GM12878 (cell line): Measurements from ENCODE around the gene TGFBRAP1.
A peak's percentile ranks its signal among the peaks of the same experiment; 100 is the strongest.

Source experiments
- ASH2L ChIP-seq: fragments of 300-600, 200-600 bp; sonication (generic); IDR thresholded peaks from 2 replicates; pipeline ENCODE4 v1.6.1; 2017; ENCODE audit warnings: low read depth, mild to moderate bottlenecking, borderline replicate concordance
- CREB1 ChIP-seq: IDR thresholded peaks from 2 replicates; pipeline ENCODE4 v1.6.1; 2012; ENCODE audit warnings: low read depth, mild to moderate bottlenecking, inconsistent platforms
- EZH2 ChIP-seq: IDR thresholded peaks from 2 replicates; pipeline ENCODE4 v1.6.1; 2012; ENCODE audit warnings: low read depth, mild to moderate bottlenecking, control low read depth, inconsistent platforms, low read length, borderline replicate concordance; ENCODE audit not compliant: control insufficient read depth
- HDGF ChIP-seq: fragments of 450-650 bp; IDR thresholded peaks from 2 replicates; pipeline ENCODE4 v1.6.1; 2016; ENCODE audit warnings: antibody characterized with exemption
- MEF2A ChIP-seq: IDR thresholded peaks from 2 replicates; pipeline ENCODE4 v1.6.1; 2011; ENCODE audit warnings: low read depth, mild to moderate bottlenecking, low read length, moderate library complexity; ENCODE audit not compliant: insufficient read depth
- POLR2AphosphoS5 ChIP-seq: IDR thresholded peaks from 2 replicates; pipeline ENCODE4 v1.6.1; 2011; ENCODE audit warnings: mild to moderate bottlenecking, low read length, inconsistent platforms
- RAD21 ChIP-seq: IDR thresholded peaks from 2 replicates; pipeline ENCODE4 v1.6.1; 2011; ENCODE audit warnings: mild to moderate bottlenecking, low read depth, low read length, moderate library complexity; ENCODE audit not compliant: insufficient read depth
- SMARCA5 ChIP-seq: fragments of 450-650 bp; IDR thresholded peaks from 2 replicates; pipeline ENCODE4 v1.6.1; 2017; ENCODE audit warnings: mild to moderate bottlenecking
- SREBF1 ChIP-seq: IDR thresholded peaks from 2 replicates; pipeline ENCODE4 v1.6.1; 2012; ENCODE audit warnings: mild to moderate bottlenecking, low read length
- TF ChIP-seq, protein P1 (sequence below), 3 experiments: IDR thresholded peaks in 2 of 3; conservative IDR thresholded peaks in 1 of 3; 2 replicates each; pipeline ENCODE4 v1.5.1; 2011; ENCODE audit warnings: low read depth in 3 of 3, low read length in 3 of 3, mild to moderate bottlenecking in 3 of 3, control low read depth in 2 of 3, moderate library complexity in 2 of 3, inconsistent platforms in 1 of 3, mixed read lengths in 1 of 3; ENCODE audit not compliant: control insufficient read depth in 2 of 3, insufficient read depth in 1 of 3; ENCODE audit errors: extremely low read depth in 1 of 3

GRCh38 chr2:105287692-105288091 is 41.8 kb downstream of the TGFBRAP1 start:
- TF ChIP-seq ASH2L: no peak
- no peak for TF ChIP-seq POLR2AphosphoS5
- no peak for TF ChIP-seq MEF2A
- TF ChIP-seq SREBF1: no peak
- TF ChIP-seq SMARCA5: no peak
- TF ChIP-seq, protein P1, sequence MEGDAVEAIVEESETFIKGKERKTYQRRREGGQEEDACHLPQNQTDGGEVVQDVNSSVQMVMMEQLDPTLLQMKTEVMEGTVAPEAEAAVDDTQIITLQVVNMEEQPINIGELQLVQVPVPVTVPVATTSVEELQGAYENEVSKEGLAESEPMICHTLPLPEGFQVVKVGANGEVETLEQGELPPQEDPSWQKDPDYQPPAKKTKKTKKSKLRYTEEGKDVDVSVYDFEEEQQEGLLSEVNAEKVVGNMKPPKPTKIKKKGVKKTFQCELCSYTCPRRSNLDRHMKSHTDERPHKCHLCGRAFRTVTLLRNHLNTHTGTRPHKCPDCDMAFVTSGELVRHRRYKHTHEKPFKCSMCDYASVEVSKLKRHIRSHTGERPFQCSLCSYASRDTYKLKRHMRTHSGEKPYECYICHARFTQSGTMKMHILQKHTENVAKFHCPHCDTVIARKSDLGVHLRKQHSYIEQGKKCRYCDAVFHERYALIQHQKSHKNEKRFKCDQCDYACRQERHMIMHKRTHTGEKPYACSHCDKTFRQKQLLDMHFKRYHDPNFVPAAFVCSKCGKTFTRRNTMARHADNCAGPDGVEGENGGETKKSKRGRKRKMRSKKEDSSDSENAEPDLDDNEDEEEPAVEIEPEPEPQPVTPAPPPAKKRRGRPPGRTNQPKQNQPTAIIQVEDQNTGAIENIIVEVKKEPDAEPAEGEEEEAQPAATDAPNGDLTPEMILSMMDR (IDR thresholded peaks at IDR 0.05 in 2 of 3, conservative IDR thresholded peaks at IDR 0.05 in 1 of 3; ENCODE audit: control insufficient read depth in 2 of 3, extremely low read depth in 1 of 3, insufficient read depth in 1 of 3, low read depth in 3 of 3, low read length in 3 of 3): peak; percentile 52 to 63 (median 53)
- TF ChIP-seq HDGF: no peak
- no peak for TF ChIP-seq CREB1
- peak; percentile 55 for TF ChIP-seq RAD21
- TF ChIP-seq EZH2: no peak
